ENCODE measurements around the gene FNTB.
"Not testable (repeated sequence)": the region's sequence is repeated elsewhere in the genome, so short reads cannot be mapped to it uniquely, and the experiment has no call there.

Gene FNTB

DNA sequence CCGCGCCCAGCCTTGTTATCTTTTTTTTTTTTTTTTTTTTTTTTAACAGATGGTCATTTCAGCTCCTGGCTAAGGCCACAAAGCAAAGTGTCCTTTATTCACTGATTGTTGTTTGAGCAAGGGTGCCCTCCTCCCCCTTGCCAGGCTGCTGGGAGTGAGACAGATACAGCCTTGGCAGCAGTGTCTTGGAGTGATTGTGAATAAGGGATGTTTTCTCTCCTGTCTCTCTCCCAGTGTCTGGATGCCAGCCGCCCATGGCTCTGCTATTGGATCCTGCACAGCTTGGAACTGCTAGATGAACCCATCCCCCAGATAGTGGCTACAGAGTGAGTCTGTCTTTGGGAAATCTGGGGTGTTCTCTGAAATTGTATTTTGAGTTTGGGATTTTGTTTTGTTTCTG is 28.7 kb downstream of the FNTB start:
- no peak for DNase-seq (ENCODE audit: low spot score)

- DNase-seq (ENCODE audit: low spot score) = no peak
Observed at GRCh38 chr14:65016471-65016870, 29.8 kb downstream of the FNTB start.

GRCh38 chr14:65019944-65020566 is 33.4 kb downstream of the FNTB start:
- DNase-seq (ENCODE audit: low spot score) = peak; percentile 76

DNA sequence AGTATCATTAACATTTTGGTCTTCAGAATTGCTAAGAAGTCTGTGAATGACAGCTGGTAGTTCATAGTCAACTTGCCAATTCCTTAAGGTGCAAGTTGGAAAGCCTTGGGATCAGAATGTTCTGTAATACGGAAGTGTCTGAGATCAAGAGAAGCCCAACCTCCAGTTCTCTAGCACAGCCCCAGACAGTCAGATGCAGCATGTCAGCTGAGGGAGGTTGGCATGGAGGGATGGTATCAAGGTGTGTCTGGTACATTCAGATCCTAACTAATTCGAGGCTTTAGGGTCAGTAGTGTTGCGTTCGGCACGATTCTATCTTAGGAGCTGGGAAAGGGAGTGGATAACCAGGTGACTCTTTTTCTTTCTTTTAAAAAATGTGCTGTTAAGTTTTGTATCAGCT is 38.3 kb downstream of the FNTB start:
- no peak for DNase-seq (ENCODE audit: low spot score)

- no peak for DNase-seq (ENCODE audit: low spot score)
Observed at GRCh38 chr14:65025818-65026217, 39.1 kb downstream of the FNTB start.

DNA sequence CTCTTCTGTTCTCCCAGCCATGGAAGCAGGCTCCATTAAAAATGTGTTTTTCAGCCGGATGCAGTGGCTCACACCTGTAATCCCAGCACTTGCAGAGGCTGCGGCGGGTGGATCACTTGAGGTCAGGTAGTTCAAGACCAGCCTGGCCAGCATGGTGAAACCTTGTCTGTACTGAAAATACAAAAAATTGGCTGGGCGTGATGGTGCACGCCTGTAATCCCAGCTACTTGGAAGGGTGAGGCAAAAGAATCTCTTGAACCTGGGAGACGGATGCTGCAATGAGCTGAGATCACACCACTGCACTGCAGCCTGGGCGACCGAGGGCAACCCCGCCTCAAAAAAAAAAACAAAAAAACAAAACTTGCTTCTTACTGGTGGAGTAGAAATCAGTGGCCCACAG is 39.8 kb downstream of the FNTB start:
- no peak for DNase-seq (ENCODE audit: low spot score)

GRCh38 chr14:65027127-65027799 is 40.6 kb downstream of the FNTB start:
- no peak for DNase-seq (ENCODE audit: low spot score)

- DNase-seq (ENCODE audit: low spot score) = no peak
Observed at GRCh38 chr14:65028937-65029336, 42.2 kb downstream of the FNTB start.

GRCh38 chr14:65031321-65031720 is 44.6 kb downstream of the FNTB start:
- not testable (repeated sequence) for DNase-seq (ENCODE audit: low spot score)

DNA sequence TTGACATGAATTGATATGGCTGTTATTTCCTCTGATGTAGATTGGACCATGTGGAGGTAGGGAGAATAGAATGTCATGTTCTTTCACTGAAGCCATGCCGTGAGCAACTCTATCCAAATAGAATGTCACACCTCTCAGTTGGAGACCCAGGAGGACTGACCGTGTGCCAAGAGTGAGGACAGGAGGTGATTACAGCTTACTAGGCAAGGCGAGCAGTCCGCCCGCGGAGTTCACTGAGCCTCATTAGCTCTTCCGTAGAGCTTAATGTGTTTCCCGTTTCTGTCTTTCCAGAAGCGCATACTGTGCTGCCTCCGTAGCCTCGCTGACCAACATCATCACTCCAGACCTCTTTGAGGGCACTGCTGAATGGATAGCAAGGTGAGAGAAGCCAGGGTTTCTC is 45.6 kb downstream of the FNTB start:
- DNase-seq (ENCODE audit: low spot score) = no peak

- DNase-seq (ENCODE audit: low spot score) = no peak
Observed at GRCh38 chr14:65033181-65033580, 46.5 kb downstream of the FNTB start.

DNA sequence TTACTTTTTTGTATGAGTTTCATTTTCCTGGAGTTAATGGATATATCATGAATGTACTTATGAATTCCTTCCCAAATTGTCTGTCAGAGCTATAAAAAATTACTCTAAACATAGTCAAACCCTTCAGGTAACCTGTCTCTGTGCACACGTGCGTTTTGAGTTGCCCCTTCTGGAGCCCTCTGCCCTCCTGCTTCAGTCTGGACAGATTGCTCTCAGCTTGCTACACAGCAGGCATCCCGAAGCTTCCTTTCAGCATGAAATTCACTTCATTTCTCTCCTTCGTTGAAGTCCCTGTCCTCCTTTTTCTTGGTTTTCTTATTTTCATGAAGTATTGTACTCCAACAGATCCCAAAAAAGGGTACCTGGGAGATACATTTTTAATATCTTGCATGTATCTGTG is 47.3 kb downstream of the FNTB start:
- DNase-seq (ENCODE audit: low spot score) = no peak

DNA sequence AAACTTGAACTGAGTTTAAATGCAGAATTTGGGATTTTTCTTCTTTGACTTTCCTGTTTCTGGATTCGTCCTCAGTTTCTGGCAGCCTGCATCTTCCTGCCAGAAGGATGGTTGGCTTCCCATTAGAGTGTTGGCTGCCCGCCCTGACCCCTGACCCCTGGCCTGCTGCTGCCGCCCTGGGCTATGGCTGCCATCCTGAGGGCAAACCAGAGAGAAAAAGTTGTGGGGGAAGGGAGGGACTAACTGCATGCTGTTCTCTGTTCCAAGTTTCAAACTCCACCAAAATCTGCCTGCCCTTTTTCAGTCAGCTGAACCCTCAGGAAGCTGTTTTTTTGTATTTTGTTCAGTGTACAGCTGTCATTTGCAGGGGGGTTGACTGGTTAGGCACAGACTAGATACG is 48.4 kb downstream of the FNTB start:
- no peak for DNase-seq (ENCODE audit: low spot score)

DNA sequence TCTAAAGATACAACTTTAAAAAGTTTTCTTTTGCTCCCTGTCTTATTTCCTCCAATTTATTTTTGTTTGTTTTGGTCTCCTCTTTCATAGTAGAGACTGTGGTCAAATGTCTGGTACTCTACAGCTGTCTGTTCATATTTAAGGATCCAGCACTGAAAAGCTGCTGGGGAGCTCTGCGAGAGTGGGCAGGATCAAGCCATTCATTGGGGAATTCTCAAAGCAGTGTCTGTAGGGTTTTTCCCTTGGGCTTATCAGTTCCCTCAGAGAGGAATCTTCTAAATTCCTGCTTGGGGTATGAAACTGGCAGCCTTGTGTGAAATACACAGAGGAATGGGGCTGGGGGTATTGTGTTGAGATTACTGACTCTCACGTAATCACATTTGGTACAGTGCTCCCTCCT is 52.3 kb downstream of the FNTB start:
- no peak for DNase-seq (ENCODE audit: low spot score)

DNA sequence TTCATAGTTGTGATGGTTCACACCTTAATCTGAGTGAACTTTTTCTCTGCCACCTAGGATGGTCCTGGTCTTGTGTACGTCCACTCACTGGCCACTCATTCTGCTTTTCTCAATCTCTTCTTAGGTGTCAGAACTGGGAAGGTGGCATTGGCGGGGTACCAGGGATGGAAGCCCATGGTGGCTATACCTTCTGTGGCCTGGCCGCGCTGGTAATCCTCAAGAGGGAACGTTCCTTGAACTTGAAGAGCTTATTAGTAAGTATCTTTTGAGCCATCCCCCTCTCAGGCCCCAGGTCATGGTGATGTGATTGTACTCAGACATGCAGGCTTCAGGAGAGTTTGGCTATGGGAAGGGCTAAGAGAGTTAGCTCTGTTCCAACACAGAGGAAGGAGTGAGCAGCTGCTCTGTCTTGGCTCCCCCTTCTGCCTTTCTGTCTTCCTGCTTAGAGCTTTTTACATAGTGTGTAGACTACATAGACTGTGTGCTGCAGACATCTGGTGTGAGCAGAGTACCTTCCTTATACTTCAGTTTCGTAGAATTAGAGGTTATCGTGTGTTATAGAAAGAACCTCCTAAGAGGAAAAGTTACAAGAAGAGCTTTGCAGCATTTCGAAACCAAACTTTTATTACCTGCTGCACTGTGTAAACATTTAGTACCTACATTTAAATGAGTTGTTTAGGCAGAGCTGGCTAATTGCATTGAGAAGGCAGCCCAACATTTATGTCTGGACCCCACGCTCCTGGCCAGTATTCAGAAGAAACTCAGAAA is 54.2 kb downstream of the FNTB start:
- DNase-seq (ENCODE audit: low spot score) = no peak

DNA sequence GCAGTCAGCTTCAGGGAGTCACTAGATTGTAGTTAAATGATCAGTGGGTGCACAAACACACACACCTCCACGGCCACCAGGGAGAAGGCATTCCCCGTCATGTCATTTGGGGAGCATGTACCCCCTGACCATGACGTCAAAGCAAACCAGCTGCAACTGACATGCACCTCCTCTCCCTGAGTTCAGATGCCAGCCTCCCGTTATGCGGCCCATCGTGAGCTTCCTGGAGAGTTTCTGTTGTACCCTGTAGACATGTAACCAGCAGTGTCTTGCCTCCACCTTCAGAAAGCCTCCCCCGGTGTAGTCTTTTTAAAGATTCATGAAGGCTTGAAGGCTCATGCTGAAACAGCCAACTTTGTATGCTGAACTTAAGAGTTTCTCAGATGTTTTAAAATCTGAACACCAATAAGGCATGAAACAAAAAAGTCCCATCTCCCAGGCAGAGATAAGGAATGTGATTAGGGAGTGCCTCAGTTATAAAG is 54.8 kb downstream of the FNTB start:
- no peak for DNase-seq (ENCODE audit: low spot score)

DNA sequence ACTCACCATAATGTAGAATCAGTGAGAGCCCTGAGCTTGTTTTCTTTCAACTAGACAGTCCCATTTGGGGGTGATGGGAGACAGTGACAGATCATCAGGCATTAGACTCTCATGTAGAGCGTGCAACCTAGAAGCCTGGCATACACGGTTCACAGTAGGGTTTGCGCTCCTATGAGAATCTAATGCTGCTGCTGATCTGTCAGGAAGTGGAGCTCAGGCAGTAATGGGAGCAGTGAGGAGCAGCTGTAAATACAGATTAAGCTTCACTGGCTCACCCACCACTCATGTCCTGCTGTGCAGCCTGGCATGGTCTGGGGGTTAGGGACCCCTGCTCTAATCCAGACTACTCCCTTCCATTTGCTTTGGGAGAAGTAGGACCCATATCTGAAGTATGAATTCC is 55.6 kb downstream of the FNTB start:
- no peak for DNase-seq (ENCODE audit: low spot score)

DNA sequence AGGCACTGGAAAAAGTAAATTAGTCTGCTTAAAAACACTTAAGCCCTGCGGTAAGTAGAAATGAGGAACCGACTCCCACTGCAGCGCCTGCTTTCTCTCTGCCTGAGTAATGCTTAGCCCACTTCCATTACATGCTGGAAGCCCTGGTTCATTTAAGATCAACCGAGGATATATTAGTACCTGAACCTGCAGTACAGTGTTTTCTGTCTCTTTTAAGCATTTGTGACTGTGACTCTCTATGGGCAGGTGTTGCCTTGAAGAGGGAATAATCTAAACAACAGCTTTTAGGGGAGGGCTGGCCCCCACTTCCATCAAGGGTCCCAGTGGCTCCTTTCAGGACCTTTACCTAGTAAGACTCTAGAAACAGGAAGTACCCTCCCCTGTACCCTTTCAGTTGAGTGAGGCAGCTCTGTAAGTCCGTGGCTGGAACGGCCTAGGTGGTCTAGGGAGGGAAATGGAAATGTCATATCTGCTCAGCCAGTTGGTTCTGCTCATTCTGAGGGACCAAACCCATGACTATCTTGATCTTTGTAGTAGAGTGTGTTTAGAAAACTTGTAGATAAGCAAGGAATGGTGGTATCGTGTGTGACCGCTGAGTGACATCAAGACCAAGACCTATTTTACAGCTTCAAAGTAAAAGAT is 56.2 kb downstream of the FNTB start:
- DNase-seq (ENCODE audit: low spot score) = no peak

DNA sequence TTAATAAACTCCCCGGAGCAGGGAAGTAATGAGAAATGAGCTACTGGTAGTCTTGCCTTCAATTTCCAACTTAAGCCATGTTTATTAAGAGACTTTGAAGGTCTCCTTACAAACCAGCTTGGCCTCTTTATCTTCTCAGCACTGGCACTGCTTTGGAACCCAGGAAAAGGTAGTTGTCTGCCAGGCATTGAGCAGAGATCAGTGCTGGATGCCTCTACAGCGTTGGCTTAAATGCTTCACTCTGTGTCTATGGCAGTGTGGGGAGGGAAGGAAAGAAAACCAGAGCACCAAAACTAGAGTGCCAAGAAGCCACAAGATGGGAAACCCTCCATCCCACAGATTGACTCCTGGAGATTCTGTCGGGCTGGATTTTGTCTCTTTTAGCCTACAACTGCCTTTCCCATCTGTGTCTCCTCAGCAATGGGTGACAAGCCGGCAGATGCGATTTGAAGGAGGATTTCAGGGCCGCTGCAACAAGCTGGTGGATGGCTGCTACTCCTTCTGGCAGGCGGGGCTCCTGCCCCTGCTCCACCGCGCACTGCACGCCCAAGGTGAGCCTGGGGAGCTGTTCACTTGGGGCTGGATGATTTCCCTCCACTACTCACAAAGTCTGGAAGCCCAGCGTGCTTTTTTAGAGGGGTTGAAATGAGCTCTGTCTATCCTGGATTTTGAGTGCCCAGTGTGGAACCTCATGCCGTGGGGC is 57.3 kb downstream of the FNTB start:
- DNase-seq (ENCODE audit: low spot score) = no peak

- DNase-seq (ENCODE audit: low spot score) = no peak
Observed at GRCh38 chr14:65044596-65044959, 57.9 kb downstream of the FNTB start.

- DNase-seq (ENCODE audit: low spot score) = no peak
Observed at GRCh38 chr14:65045006-65045405, 58.3 kb downstream of the FNTB start.

- DNase-seq (ENCODE audit: low spot score) = no peak
Observed at GRCh38 chr14:65045709-65046108, 59.0 kb downstream of the FNTB start.

Data from GM03348 (cell line).